Kidney epithelial cell (primary cell): ENCODE data around the gene NAAA. TPM values are rescaled to one million over a fixed set of nuclear protein-coding genes. Genes with fewer than 3 reads are reported as not detected.

Experiments used
- DNase-seq: peaks from one replicate; pipeline ENCODE4 v3.0.0-alpha.2; 2010; ENCODE audit warnings: low read depth
- H3K27me3 ChIP-seq: 2 replicates; pipeline ENCODE4 v1.6.0; 2011; ENCODE audit warnings: low read length; ENCODE audit not compliant: control insufficient read depth, insufficient read depth
- H3K36me3 ChIP-seq: 2 replicates; pipeline ENCODE4 v1.5.1; 2011; ENCODE audit warnings: low read length; ENCODE audit not compliant: control insufficient read depth, insufficient read depth
- H3K4me3 ChIP-seq: 2 replicates; pipeline ENCODE4 v1.5.1; 2011; ENCODE audit warnings: low read depth, mild to moderate bottlenecking, control low read depth, low read length
- total RNA-seq: library from RNA; depleted of rRNA; stranded (reverse); fragments of >200 nt; gene quantifications from 2 replicates; pipeline ENCODE4 v1.2.3, GENCODE V29; 2015
- TF ChIP-seq, protein P1 (sequence below): IDR thresholded peaks from 2 replicates; pipeline ENCODE4 v1.5.1; 2011; ENCODE audit warnings: mild to moderate bottlenecking, moderate library complexity, low read length, control low read depth, inconsistent platforms; ENCODE audit not compliant: insufficient read depth, poor library complexity, severe bottlenecking

The NAAA gene
- total RNA-seq, 1 donor from 2014 or later, result 13.2 TPM

DNA sequence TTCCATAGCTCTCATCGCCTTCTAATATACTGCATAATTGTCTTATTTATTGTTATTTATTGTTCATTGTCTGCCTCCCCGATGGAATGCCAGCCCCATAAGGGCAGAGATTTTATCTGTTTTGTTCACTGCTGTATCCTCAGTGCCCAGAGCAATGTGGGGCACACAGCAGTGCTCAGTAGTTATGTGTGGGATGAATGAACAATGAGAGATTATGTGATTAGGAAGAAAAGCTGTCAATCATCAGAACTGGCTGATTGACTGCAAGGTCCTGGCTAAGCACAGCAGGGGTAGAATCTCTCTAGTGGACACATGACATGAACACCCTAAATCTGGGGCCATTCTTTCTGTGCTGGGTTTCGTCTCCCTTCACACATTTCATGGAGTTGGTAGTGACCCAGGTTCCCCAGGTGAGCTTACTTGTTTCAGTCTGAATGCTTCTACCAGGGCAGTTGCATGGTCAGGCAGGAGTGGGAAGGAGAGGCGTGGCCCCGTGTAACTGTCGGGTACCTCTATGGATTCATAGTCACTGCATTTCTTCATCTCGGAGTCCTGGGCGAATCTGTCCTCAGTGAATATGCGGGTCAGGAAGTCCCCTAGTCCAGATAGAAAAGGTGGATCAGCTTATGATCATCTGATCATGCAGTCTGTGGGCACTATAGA lies 51.1 kb downstream of the NAAA start:
- no peak for DNase-seq
- no peaks in the 10 kb centered on the region for H3K27me3 ChIP-seq
- H3K36me3 ChIP-seq, result no peaks in the 10 kb centered on the region
- TF ChIP-seq, protein P1, sequence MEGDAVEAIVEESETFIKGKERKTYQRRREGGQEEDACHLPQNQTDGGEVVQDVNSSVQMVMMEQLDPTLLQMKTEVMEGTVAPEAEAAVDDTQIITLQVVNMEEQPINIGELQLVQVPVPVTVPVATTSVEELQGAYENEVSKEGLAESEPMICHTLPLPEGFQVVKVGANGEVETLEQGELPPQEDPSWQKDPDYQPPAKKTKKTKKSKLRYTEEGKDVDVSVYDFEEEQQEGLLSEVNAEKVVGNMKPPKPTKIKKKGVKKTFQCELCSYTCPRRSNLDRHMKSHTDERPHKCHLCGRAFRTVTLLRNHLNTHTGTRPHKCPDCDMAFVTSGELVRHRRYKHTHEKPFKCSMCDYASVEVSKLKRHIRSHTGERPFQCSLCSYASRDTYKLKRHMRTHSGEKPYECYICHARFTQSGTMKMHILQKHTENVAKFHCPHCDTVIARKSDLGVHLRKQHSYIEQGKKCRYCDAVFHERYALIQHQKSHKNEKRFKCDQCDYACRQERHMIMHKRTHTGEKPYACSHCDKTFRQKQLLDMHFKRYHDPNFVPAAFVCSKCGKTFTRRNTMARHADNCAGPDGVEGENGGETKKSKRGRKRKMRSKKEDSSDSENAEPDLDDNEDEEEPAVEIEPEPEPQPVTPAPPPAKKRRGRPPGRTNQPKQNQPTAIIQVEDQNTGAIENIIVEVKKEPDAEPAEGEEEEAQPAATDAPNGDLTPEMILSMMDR, result no peak
- no peak overlapping the region for H3K4me3 ChIP-seq

DNA sequence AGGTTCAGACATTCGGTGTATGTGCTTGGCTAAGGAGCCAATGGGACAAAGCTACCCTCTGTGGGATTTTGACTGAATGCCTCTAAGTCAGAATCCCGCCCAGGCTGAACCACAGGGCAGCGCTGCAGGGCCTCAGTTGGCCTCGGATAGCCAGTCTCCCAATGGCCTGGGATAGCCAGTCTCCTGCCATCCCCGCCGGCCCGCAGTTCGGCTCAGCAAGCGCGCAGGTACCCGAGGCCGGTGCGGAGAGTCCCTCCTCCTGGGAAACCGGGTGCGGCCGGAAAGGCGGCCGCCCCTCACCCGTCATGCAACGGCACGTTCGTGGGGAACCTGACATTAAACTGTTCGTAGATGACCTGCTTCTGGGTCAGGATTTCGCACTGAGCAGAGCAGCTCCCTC lies 54.7 kb downstream of the NAAA start:
- Histone ChIP-seq H3K36me3 (no peaks in the 10 kb centered on the region), H3K4me3 (no peak overlapping the region), H3K27me3 (no peaks in the 10 kb centered on the region)
- no peak for DNase-seq
- TF ChIP-seq, protein P1, result no peak

- TF ChIP-seq, protein P1, result no peak
- Histone ChIP-seq H3K27me3 (no peaks in the 10 kb centered on the region), H3K4me3 (no peak overlapping the region), H3K36me3 (no peaks in the 10 kb centered on the region)
- no peak for DNase-seq
Observed at GRCh38 chr4:75881476-75881875, 59.3 kb downstream of the NAAA start.

- Histone ChIP-seq H3K36me3 (no peaks in the 10 kb centered on the region), H3K4me3 (no peak overlapping the region), H3K27me3 (no peaks in the 10 kb centered on the region)
- no peak for DNase-seq
- TF ChIP-seq, protein P1, result no peak
Observed at GRCh38 chr4:75880278-75880677, 60.5 kb downstream of the NAAA start.

DNA sequence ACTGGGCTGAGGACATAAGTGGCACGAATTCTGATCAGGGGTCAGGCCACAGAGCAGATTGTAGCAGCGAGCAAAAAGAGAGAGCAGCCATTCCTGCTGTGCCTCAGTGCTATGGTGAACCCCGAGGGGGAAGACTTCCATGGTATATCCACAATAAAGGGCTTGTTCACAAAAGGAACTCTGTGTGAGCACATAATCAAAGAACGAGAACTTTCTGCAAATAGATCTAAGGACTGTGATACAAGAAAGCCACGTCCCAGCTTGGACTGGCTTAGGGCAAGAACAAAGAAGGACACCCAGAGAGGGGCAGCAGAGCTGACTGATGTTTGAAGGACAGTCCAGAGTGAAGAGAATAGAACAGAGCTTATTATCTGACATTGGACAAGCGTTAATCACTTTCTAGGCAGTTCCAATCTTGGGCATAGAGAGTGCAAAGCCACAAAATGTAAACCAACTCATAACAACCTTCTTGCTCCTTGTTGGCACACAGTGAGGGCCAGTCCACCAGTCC lies 62.5 kb downstream of the NAAA start:
- no peaks in the 10 kb centered on the region for H3K36me3 ChIP-seq
- no peak for DNase-seq
- H3K4me3 ChIP-seq, result no peak overlapping the region
- TF ChIP-seq, protein P1, result no peak
- H3K27me3 ChIP-seq, result no peaks in the 10 kb centered on the region

GRCh38 chr4:75876218-75876617 lies 64.6 kb downstream of the NAAA start:
- H3K36me3 ChIP-seq, result no peaks in the 10 kb centered on the region
- TF ChIP-seq, protein P1, result no peak
- H3K4me3 ChIP-seq, result no peak overlapping the region
- no peaks in the 10 kb centered on the region for H3K27me3 ChIP-seq
- no peak for DNase-seq
